Brain pericyte (primary cell): ENCODE data around the gene MCF2L.
"Not testable (repeated sequence)": the region's sequence is repeated elsewhere in the genome, so short reads cannot be mapped to it uniquely, and the experiment has no call there.

ENCODE experiments used
- DNase-seq: peaks from one replicate; pipeline ENCODE4 v3.0.0-alpha.2; 2012; ENCODE audit warnings: low read depth, low spot score

Gene MCF2L, protein sequence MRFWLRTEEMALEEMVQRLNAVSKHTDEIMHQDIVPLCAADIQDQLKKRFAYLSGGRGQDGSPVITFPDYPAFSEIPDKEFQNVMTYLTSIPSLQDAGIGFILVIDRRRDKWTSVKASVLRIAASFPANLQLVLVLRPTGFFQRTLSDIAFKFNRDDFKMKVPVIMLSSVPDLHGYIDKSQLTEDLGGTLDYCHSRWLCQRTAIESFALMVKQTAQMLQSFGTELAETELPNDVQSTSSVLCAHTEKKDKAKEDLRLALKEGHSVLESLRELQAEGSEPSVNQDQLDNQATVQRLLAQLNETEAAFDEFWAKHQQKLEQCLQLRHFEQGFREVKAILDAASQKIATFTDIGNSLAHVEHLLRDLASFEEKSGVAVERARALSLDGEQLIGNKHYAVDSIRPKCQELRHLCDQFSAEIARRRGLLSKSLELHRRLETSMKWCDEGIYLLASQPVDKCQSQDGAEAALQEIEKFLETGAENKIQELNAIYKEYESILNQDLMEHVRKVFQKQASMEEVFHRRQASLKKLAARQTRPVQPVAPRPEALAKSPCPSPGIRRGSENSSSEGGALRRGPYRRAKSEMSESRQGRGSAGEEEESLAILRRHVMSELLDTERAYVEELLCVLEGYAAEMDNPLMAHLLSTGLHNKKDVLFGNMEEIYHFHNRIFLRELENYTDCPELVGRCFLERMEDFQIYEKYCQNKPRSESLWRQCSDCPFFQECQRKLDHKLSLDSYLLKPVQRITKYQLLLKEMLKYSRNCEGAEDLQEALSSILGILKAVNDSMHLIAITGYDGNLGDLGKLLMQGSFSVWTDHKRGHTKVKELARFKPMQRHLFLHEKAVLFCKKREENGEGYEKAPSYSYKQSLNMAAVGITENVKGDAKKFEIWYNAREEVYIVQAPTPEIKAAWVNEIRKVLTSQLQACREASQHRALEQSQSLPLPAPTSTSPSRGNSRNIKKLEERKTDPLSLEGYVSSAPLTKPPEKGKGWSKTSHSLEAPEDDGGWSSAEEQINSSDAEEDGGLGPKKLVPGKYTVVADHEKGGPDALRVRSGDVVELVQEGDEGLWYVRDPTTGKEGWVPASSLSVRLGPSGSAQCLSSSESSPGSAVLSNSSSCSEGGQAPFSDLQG

DNA sequence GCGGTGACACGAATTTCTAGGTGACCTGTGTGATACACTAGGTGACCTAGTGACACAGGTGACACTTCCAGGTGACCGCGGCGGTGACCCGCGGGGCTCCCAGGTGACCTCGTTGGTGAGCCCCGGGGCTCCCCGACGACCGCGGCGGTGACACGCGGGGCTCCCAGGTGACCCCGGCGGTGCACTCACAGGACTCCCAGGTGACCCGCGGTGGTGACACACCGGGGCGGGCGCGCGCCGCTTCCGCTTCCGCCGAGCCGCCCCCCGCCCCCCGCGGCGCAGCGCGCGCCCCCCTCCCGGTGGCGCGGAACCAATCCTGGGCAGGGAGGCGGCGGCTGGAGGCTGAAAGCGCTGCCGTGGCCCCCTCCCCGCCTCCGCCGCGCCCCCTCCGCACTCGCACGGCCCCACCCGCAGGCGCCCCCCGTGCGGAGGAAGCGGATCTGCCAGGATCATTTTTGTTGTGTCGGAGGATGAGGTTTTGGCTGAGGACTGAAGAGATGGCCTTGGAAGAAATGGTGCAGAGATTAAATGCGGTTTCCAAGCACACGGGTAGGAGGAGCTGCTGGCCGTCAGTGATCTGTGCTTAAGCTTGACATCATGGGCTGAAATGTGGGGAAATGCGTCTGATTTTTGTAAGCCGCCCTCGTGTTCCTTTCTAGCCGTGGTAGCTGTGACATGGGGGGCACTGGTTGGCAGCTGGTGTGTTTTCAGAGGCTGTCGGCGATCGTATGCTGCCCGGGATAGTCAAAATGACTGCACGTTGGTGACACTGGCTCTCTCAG is at the start of gene MCF2L:
Gene MCF2L (plus strand): TSS at position 305 of the 782 bp plus-strand sequence. CDS start 166 bp downstream, at position 471.
- DNase-seq: no peak

DNA sequence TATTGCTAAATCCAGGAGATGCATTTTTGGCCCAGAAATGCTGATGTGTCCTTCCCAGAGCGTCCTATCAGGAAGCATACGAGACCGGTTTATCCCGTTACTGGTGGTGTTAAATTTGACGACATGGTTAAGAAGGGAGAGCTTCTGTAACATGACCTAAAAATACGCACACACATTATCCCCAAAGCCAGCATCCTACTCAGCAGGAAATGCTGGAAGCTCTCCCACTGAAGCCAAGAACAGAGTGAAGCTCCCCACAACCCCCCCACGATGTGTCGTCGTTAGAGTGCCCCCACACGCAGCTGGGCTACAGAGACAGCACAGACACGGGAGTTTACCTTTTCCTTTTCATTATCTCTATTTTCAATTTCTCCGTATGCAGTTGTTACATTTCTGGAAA is 45.1 kb upstream of the MCF2L start:
- DNase-seq: no peak

- no peak for DNase-seq
Observed at GRCh38 chr13:112924365-112924764, 44.6 kb upstream of the MCF2L start.

DNA sequence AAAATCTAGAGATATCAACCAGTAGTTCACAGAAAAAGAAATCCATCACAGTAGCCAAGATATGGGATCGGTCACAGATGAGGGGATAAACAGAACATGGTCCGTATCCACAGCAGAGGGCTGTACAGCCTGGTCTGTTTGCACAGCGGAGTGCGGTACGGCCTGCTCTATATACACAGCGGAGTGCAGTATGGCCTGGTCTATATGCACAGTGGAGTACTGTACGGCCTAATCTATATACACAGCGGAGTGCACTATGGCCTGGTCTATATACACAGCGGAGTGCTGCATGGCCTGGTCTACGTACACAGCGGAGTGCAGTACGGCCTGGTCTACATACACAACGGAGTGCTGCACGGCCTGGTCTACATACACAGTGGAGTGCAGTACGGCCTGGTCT is 43.0 kb upstream of the MCF2L start:
- no peak for DNase-seq

GRCh38 chr13:112926993-112927392 is 42.0 kb upstream of the MCF2L start:
- no peak for DNase-seq

GRCh38 chr13:112928020-112928971 is 40.7 kb upstream of the MCF2L start:
- DNase-seq: no peak

DNA sequence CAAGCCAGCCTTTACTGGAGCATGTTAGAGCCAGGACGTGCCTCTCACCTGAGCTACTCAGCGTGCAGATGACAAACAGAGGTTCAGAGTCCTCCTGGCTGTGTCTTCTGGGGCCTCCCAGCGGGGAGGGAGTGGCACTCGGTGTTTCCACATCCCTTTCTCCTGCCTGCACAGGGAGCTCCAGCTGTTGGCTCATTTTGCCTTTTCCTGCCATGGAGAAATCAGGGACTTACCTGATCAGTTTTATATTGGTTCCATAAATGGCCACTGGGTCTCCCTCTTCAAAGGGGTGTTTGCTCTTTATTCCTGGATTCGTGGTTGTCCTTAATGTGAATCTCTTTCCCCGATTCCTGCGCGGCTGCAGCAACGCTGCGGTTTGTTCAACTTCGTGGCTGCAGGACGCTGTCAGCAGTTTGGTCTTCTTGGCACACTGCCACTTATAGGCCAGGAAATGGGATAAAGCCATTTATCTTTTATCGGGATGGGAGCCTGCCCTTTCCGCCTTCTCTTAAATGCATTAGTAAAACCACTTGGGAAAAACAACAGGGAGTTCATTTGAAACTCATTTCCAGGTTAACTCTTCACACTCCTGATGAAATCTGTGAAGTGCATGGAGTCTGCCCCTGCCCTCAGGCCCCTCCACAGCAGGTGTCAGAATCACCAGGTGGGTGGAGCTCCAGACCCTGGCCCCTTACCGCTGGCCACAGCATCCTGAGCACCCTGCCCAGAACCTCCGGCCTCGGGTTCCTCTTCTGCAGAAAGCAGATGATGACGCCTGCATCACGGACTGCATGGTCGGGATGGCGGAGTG is 39.8 kb upstream of the MCF2L start:
- DNase-seq: no peak

GRCh38 chr13:112929783-112930055 is 39.3 kb upstream of the MCF2L start:
- DNase-seq: no peak

DNA sequence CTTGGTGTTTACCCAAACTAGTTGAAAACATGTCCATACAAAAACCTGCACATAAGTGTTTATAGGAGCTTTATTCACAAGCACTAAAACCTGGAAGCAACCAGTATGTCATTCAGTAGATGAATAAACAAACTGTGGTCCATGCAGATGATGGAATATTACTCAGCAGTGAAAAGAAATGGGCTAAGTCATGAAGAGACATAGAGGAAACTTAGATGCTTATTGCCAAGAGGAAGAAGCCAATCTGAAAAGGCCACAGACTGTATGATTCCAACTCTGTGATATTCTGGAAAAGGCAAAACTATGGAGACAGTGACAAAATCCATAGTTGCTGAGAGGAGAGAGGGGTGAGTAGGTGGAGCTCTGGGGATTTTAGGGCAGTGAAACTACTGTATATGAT is 38.8 kb upstream of the MCF2L start:
- DNase-seq: no peak

- DNase-seq: no peak
Observed at GRCh38 chr13:112931028-112931934, 37.7 kb upstream of the MCF2L start.

- no peak for DNase-seq
Observed at GRCh38 chr13:112932971-112933370, 36.0 kb upstream of the MCF2L start.

DNA sequence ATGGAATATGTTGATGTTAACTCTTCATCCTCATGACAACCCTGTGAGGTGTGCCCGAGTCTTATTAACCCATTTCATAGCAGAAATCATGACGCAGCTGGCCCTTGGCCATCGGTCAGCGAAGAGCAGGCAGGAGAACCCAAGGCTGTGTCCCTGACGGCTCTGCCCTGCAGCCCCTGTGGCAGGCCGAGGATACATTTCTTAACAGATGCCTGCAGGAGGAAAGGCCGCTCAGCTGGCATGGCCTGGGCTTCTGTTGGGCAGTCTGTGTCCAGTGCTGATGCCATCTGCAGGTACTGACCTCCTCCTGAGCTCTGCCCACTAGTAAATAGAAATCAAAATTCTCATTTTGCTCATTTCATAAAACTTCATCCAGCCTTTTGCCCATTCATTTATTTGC is 35.4 kb upstream of the MCF2L start:
- DNase-seq: no peak

DNA sequence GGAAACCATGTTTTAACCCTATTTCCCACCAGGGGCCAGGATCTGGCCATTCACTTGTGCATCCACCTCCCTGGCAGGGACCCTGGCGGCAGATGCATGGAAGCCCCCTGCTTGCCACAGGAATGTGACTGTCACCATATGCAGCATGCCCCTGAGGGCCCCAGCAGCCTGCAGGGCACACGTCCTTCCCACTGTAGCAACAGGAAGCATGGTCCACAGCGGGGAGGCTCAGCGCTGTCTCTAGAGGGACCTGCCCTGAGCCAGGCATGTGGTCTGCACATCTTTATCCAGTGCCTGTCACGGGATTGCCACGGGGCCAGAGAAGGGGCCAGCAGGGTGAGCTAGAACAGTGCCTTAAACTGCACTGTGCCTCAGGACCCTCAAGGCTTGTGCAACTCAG is 34.9 kb upstream of the MCF2L start:
- no peak for DNase-seq

DNA sequence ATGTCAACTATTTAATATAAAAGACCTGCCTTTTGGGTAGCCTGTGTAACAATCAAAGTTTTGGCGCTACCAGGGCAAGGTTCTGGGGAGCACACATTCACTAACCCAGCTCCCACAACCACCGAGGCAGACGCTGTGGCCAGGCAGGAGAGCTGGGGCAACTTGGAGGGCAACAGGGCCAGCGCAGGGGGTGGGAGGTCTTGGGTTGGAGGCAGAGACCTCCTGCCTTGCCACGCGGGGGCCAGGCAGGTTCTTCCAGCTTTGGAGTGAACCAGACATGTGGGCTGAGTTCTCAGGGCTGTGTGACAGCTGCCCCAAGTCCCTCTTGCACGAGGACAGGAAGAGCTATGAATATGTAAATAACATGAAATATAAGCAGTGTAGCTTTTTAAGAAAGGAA is 30.3 kb upstream of the MCF2L start:
- DNase-seq: no peak

DNA sequence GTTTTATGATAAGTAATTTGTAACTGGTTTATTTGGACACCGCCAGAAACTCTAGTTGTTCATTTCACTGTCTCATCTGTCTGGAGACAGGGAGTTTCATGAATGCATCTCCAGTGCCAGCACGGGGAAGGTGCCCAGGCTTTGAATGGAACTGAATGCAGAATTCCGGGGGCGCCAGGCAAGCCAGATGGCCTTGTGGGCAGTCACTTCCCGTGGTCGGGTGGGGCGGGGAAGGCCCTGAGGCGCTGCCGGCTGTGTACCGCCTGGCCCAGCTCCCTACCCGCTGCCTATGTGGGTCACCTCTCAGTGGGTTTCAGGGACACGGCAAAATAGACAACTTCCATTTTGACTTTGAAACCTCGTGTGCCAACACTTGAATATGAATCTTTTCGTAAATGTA is 28.8 kb upstream of the MCF2L start:
- no peak for DNase-seq

DNA sequence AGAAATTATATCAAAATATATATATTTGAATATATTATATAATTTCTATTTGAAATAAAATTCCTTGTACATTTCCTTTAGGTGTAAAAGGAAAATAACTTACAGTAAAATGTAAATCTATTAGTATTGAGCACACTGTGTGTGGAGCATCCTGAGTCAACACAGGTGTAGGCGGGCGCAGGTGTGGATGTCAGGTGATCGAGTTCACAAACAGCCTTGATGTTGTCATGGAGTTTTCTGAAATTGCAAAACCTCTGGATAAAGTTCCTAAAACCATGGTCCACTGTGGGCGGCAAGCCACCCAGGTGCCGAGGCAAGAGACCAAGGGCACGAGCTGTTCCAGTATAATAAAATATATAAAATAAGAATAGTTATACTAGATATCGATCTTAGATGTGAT is 27.7 kb upstream of the MCF2L start:
- DNase-seq: no peak

GRCh38 chr13:112941765-112942164 is 27.2 kb upstream of the MCF2L start:
- not testable (repeated sequence) for DNase-seq

- peak; percentile 84 for DNase-seq
Observed at GRCh38 chr13:112942689-112943308, 26.2 kb upstream of the MCF2L start.
